ENCODE measurements around the gene PIP4K2A.
A peak's percentile ranks its signal among the peaks of the same experiment; 100 is the strongest.

Gene PIP4K2A

GRCh38 chr10:22611425-22612115 lies 102.8 kb downstream of the PIP4K2A start:
- no peak for TF ChIP-seq CTCF (IDR thresholded peaks at IDR 0.05)
- peaks cover 61% of the 10 kb centered on the region for H3K4me1 Mint-ChIP-seq
- H3K27ac Mint-ChIP-seq = no peak overlapping the region
- H3K36me3 Mint-ChIP-seq (ENCODE audit: low read depth) = peaks cover 54% of the 10 kb centered on the region
- no peak for DNase-seq
- no peak overlapping the region for H3K4me3 Mint-ChIP-seq
- H3K27me3 Mint-ChIP-seq (ENCODE audit: low read depth, poor library complexity) = no peaks in the 10 kb centered on the region
- H3K9me3 Mint-ChIP-seq = peaks cover 25% of the 10 kb centered on the region

GRCh38 chr10:22610610-22611009 lies 103.8 kb downstream of the PIP4K2A start:
- TF ChIP-seq CTCF (IDR thresholded peaks at IDR 0.05) = no peak
- no peaks in the 10 kb centered on the region for H3K27me3 Mint-ChIP-seq (ENCODE audit: low read depth, poor library complexity)

GRCh38 chr10:22609719-22610465 lies 104.5 kb downstream of the PIP4K2A start:
- H3K27ac Mint-ChIP-seq = no peak overlapping the region
- no peak for TF ChIP-seq CTCF (IDR thresholded peaks at IDR 0.05)

More at GRCh38 chr10:22610610-22611009, 103.8 kb downstream of the PIP4K2A start:
- Mint-ChIP-seq H3K36me3 (ENCODE audit: low read depth) (peaks cover 54% of the 10 kb centered on the region), H3K4me1 (peaks cover 65% of the 10 kb centered on the region), H3K4me3 (no peak overlapping the region), H3K9me3 (peaks cover 25% of the 10 kb centered on the region), H3K27ac (no peak overlapping the region)
- no peak for DNase-seq

GRCh38 chr10:22609251-22609650 lies 105.1 kb downstream of the PIP4K2A start:
- Mint-ChIP-seq H3K36me3 (ENCODE audit: low read depth) (peaks cover 54% of the 10 kb centered on the region), H3K4me1 (peaks cover 72% of the 10 kb centered on the region), H3K27ac (no peak overlapping the region), H3K4me3 (no peak overlapping the region), H3K27me3 (ENCODE audit: low read depth, poor library complexity) (no peaks in the 10 kb centered on the region), H3K9me3 (peaks cover 25% of the 10 kb centered on the region)
- DNase-seq = no peak
- no peak for TF ChIP-seq CTCF (IDR thresholded peaks at IDR 0.05)

More at GRCh38 chr10:22609719-22610465, 104.5 kb downstream of the PIP4K2A start:
- DNase-seq = no peak
- Mint-ChIP-seq H3K27me3 (ENCODE audit: low read depth, poor library complexity) (no peaks in the 10 kb centered on the region), H3K9me3 (peaks cover 25% of the 10 kb centered on the region), H3K4me3 (no peak overlapping the region), H3K36me3 (ENCODE audit: low read depth) (peaks cover 54% of the 10 kb centered on the region), H3K4me1 (peaks cover 70% of the 10 kb centered on the region)

GRCh38 chr10:22607261-22607660 lies 107.1 kb downstream of the PIP4K2A start:
- TF ChIP-seq CTCF (IDR thresholded peaks at IDR 0.05) = no peak
- Mint-ChIP-seq H3K4me1 (peaks cover 72% of the 10 kb centered on the region), H3K9me3 (peaks cover 18% of the 10 kb centered on the region), H3K27me3 (ENCODE audit: low read depth, poor library complexity) (peaks cover 4% of the 10 kb centered on the region), H3K36me3 (ENCODE audit: low read depth) (peaks cover 49% of the 10 kb centered on the region), H3K4me3 (no peak overlapping the region), H3K27ac (peak overlapping the region; percentile 16)
- no peak for DNase-seq

Data from nephron progenitor cell (in vitro differentiated cells).